Neural progenitor cell (in vitro differentiated cells): ENCODE measurements around the gene PLEK.

Experiments used
- EZH2 ChIP-seq: fragments of 200-600 bp; sonication (generic); IDR thresholded peaks from 2 replicates; pipeline ENCODE4 v1.6.1; 2017; ENCODE audit warnings: antibody characterized with exemption, mild to moderate bottlenecking, moderate library complexity
- TF ChIP-seq, protein P1 (sequence below): fragments of 200-600 bp; sonication (generic); IDR thresholded peaks from 2 replicates; pipeline ENCODE4 v1.5.1; 2017; ENCODE audit warnings: antibody characterized with exemption, mild to moderate bottlenecking

DNA sequence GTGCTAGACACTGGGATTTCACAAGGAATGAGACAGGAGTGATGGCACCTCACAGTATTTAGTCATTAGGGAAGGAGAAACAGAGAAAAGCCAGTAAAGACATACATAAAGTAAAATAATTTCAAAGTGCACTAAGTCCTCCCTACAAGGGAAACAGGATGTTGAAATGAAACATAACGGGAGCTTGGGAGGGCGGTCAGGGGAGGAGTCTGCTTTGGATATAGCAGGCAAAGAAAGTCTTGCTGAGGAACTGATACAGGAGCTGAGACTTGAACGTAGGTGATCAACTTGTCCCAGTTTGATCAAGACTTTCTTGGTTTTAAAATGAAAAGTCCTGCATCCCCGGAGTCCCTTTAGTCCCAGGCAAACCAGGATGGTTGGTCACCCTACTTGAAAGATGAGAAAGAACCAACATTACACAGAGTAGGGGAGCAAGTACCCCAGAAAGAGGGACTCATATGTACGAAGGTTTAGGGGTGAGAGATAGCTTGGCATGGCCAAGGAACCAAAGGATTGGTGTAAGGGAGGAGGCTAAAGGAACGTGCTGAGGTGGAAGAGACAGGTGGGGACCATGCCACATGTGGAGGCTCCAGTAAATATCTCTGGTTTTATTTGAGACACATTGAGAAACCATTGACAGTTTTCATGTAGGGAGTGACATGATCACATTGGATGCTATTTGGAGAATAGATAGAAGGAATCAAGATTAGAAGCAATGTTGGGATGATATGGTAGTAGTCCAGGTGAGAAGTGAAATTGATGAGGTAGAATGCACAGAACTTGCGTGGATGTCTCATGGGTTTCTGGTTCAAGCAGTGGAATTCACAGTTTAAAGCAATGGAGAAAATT is 73.6 kb downstream of the PLEK start:
- TF ChIP-seq, protein P1, sequence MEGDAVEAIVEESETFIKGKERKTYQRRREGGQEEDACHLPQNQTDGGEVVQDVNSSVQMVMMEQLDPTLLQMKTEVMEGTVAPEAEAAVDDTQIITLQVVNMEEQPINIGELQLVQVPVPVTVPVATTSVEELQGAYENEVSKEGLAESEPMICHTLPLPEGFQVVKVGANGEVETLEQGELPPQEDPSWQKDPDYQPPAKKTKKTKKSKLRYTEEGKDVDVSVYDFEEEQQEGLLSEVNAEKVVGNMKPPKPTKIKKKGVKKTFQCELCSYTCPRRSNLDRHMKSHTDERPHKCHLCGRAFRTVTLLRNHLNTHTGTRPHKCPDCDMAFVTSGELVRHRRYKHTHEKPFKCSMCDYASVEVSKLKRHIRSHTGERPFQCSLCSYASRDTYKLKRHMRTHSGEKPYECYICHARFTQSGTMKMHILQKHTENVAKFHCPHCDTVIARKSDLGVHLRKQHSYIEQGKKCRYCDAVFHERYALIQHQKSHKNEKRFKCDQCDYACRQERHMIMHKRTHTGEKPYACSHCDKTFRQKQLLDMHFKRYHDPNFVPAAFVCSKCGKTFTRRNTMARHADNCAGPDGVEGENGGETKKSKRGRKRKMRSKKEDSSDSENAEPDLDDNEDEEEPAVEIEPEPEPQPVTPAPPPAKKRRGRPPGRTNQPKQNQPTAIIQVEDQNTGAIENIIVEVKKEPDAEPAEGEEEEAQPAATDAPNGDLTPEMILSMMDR = no peak
- no peak for TF ChIP-seq EZH2
